Activated CD4-positive, alpha-beta memory T cell treated with anti-CD3 and anti-CD28 coated beads, Interleukin-2, amount 10 ng/mL, durations not matched to agents 7 days and 5 days (primary cell): Measurements from ENCODE around the gene IGFLR1. TPM values are rescaled to one million over a fixed set of nuclear protein-coding genes. Genes with fewer than 3 reads are reported as not detected.

Experiments used
- CTCF ChIA-PET: fragments of 350-600 bp; sonication (Branson Sonifier 250); formaldehyde crosslinking; loops from one replicate; lab custom pipeline; 2021; ENCODE audit warnings: antibody characterized with exemption, inconsistent platforms; lab: Charles Lee
- POLR2A ChIA-PET: fragments of 350-600 bp; sonication (Branson Sonifier 250); formaldehyde crosslinking; loops from one replicate; lab custom pipeline; 2021; ENCODE audit warnings: antibody characterized with exemption; lab: Charles Lee
- DNase-seq: peaks from one replicate; pipeline ENCODE4 v3.0.0-alpha.2; 2020
- H3K27ac Mint-ChIP-seq: one replicate; pipeline ENCODE4 v1.8.0; 2021; ENCODE audit warnings: mild to moderate bottlenecking, mixed read lengths
- H3K27me3 Mint-ChIP-seq: one replicate; pipeline ENCODE4 v1.8.0; 2021; ENCODE audit warnings: mixed read lengths
- H3K36me3 Mint-ChIP-seq: one replicate; pipeline ENCODE4 v1.8.0; 2021; ENCODE audit warnings: low read depth, mixed read lengths
- H3K4me1 Mint-ChIP-seq: one replicate; pipeline ENCODE4 v1.8.0; 2021; ENCODE audit warnings: mixed read lengths
- H3K4me3 Mint-ChIP-seq: one replicate; pipeline ENCODE4 v1.8.0; 2021; ENCODE audit warnings: mild to moderate bottlenecking, mixed read lengths
- H3K9me3 Mint-ChIP-seq: one replicate; pipeline ENCODE4 v1.8.0; 2021; ENCODE audit warnings: mixed read lengths
- total RNA-seq, 2 experiments: library from RNA; stranded (reverse); gene quantifications; one replicate each; pipeline ENCODE4 v1.2.3, GENCODE V29; 2021

Gene IGFLR1
- total RNA-seq, 2 experiments from 2014 or later, result 78.9 to 90.5 TPM

DNA sequence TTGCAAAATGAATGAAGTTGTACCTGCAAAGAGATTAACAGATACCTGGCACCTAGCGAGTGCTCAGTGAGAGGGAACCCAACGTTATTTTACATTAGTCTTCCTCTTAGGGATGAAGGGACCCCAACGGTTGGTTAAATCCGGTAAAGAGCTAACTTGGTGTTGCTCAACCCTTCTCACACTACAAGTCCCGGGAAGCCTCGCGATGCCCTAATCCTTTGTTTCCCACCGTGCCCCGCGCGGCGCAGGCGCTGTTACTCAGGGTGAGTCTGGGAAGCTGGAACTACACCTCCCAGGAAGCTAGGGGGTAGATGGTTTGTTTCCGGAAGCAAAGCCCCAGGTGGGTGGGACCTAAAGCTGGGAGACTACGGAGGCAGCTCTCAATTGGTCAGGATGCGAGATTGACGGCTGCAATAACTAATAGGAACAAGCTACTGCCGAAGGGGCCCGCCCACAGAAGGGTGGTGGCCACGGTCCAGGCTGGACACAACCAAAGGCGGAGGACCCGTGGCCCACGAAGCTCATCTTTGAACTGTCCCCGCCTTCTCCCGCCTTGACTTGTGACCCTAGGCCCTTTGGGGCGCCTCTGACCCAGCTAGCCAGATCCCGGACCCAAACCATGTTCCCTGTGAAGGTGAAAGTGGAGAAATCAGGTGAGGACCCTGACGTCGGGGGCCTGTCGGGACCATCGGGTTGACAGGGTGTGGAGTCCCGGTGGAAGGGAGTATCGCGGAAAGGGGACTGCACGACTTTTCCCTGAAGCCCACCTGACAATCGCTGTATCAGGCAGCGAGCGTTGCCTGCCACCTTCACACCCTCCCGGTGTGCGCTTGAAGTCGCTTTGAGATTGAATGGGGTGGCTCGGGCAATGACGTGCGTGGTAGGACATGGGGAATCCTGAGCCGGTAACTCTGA is 6.1 kb upstream of the IGFLR1 start, which contains the start of gene LIN37:
Gene LIN37 (plus strand): TSS at position 471 of the 915 bp plus-strand sequence. CDS start 149 bp downstream, at position 620.
- peak; percentile 99 for DNase-seq
- ChIA-PET CTCF (interaction anchor here (0.7 to 1.5 kb wide), 11 partner anchors 9 to 183 kb away, joined by 3 to 18 read pairs (median 4); partner anchors contain the start of gene HSPB6), POLR2A (interaction anchor here (0.8 to 5.4 kb wide), 13 partner anchors 8 to 183 kb away, joined by 3 to 46 read pairs (median 5); partner anchors contain the start of genes HSPB6 and NFKBID)
- Mint-ChIP-seq H3K27me3 (no peaks in the 10 kb centered on the region), H3K4me1 (peaks cover 53% of the 10 kb centered on the region), H3K4me3 (peak within 1 kb of the TSS; percentile 97), H3K36me3 (peaks cover 16% of the 10 kb centered on the region), H3K9me3 (no peaks in the 10 kb centered on the region), H3K27ac (peak within 1 kb of the TSS; percentile 90)

DNA sequence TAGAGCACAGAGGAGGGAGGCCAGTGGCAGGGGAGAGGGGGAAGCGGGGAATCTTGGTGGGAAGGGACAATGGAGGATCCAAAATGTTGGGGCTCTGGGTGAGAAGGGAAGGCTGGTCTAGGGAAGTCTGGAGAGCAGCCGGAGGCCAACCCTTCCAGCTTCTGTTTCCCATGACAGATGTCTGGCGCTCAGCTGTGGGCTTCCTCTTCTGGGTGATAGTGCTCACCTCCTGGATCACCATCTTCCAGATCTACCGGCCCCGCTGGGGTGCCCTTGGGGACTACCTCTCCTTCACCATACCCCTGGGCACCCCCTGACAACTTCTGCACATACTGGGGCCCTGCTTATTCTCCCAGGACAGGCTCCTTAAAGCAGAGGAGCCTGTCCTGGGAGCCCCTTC is 4.3 kb upstream of the IGFLR1 start:
- Mint-ChIP-seq H3K4me1 (peaks cover 64% of the 10 kb centered on the region), H3K27me3 (no peaks in the 10 kb centered on the region), H3K27ac (peak overlapping the region; percentile 99), H3K9me3 (no peaks in the 10 kb centered on the region), H3K4me3 (peak overlapping the region; percentile 95), H3K36me3 (peaks cover 21% of the 10 kb centered on the region)
- no peak for DNase-seq
- ChIA-PET POLR2A (interaction anchor here (2.2 to 5.4 kb wide), 4 partner anchors 10 to 44 kb away, joined by 11 to 46 read pairs (median 16); partner anchors contain the start of genes HSPB6 and KMT2B), CTCF (interaction anchor here (0.7 to 1.7 kb wide), 3 partner anchors 16 to 54 kb away, joined by 3 to 4 read pairs (median 3); no protein-coding TSS in a partner anchor)

DNA sequence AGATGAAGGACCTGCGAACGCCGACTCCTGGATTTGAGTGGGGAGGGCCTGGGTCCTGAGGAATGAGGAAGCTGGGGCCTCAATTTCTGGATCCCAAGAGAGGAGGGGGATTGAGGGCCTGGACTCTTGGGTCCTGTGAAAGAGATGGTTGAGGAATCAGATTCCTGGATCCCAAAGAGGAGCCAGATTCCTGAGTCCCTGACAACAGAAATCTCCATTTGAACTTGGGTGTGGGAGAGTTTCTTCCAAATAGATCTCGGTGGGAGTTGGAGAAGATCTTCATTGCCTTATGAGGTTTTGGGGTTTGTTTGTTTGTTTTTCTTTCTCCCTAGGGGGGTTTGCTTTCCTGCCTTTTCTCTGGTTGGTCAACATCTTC is 3.8 kb upstream of the IGFLR1 start:
- Mint-ChIP-seq H3K27ac (peak overlapping the region; percentile 99), H3K9me3 (no peaks in the 10 kb centered on the region), H3K4me3 (peak overlapping the region; percentile 95), H3K27me3 (no peaks in the 10 kb centered on the region), H3K4me1 (peaks cover 64% of the 10 kb centered on the region), H3K36me3 (peaks cover 21% of the 10 kb centered on the region)
- DNase-seq, result no peak
- ChIA-PET POLR2A (interaction anchor here (0.6 to 5.4 kb wide), 8 partner anchors 11 to 600 kb away, joined by 3 to 46 read pairs (median 12); partner anchors contain the start of genes HSPB6 and KMT2B), CTCF (interaction anchor here (0.8 to 2.0 kb wide), 7 partner anchors 27 to 184 kb away, joined by 3 to 10 read pairs (median 4); partner anchors contain the start of gene COX6B1)

DNA sequence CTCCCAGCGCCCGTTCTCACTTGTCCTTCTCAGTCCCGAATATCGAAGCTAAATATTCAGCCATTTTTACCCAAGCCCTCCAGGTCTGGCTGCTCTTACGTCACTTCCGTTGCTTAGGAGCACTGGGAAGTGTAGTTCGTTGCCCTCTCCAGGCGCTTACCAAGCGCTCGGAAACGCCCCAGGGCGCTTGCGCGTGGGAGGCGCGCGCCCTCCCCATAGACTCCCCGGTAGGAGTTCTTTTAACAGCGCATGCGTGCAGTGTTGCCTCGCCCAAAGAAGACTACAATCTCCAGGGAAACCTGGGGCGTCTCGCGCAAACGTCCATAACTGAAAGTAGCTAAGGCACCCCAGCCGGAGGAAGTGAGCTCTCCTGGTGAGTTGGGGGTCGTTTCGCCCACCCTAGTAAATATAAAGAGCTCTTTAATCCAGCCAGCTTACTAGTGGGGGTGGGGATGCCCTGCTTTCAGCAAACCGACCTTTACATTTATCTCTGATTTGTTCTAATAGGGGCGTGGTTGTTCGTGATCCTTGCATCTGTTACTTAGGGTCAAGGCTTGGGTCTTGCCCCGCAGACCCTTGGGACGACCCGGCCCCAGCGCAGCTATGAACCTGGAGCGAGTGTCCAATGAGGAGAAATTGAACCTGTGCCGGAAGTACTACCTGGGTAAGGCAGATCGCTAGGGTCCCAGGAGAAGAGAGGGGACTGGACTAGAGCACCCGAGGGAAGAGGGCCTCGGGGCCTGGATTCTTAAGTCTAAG is 3.3 kb upstream of the IGFLR1 start, which contains the start of the genes PSENEN and U2AF1L4:
Gene PSENEN (plus strand): TSS at position 324 of the 759 bp plus-strand sequence. CDS start 280 bp downstream, at position 604.
Gene U2AF1L4 (minus strand): TSS at position 91 of the 759 bp plus-strand sequence. CDS start 27 bp downstream, at position 64.
- Mint-ChIP-seq H3K27me3 (no peaks in the 10 kb centered on the region), H3K36me3 (peaks cover 21% of the 10 kb centered on the region), H3K4me1 (peaks cover 66% of the 10 kb centered on the region), H3K27ac (peak within 1 kb of the TSS; percentile 99), H3K4me3 (peak within 1 kb of the TSS; percentile 95), H3K9me3 (no peaks in the 10 kb centered on the region)
- ChIA-PET CTCF (interaction anchor here (0.8 to 2.0 kb wide), 9 partner anchors 27 to 604 kb away, joined by 3 to 10 read pairs (median 4); partner anchors contain the start of gene COX6B1), POLR2A (interaction anchor here (0.6 to 5.4 kb wide), 14 partner anchors 7 to 600 kb away, joined by 3 to 46 read pairs (median 8); partner anchors contain the start of genes COX6B1, HSPB6 and KMT2B)
- DNase-seq, result peak; percentile 98

DNA sequence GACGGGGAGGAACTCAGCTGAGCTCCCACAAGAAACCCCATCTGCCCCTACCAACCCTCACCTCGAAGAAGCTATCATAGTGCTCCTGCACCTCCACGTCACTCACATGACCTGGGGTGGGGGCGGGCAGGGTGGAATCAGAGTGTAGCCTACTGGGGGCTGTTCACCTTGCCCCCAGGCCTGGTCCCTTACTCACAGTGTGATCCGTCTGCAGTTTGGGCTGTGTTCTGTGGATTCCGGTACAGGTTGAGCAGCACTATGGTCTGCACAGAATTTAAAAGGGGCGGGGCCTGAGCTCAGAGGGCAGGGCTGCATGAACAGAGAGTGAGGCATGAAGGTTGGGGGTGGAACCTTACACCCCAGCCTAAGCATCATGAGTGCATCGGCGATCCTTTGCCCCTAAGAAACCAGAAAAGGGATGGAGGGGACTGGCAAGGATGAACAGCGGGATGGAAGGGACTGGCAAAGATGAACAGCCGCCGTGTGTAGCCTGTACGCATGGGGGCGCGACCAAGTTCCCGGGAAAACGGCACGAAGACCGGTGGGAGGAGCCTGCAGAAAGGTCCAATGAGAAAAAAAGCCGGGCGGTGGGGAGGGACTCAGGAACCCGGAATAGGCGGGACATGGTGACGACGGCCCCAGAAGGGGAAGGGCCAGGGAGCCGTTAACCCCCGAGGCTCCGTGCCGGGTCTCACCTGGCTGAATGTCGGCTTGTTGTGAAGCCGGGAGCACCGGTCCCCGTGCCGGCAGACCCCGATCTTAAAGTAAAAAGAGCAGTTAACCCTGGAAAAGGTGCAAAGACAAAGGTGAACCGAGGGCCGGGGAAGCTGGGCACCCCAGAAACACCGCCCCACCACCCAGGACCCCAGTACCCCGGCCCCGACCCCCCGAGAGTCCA is 2.4 kb upstream of the IGFLR1 start:
- ChIA-PET CTCF (interaction anchor here (0.5 to 2.0 kb wide), 9 partner anchors 26 to 603 kb away, joined by 3 to 10 read pairs (median 4); partner anchors contain the start of genes COX6B1 and ZBTB32), POLR2A (interaction anchor here (0.9 to 5.4 kb wide), 14 partner anchors 8 to 187 kb away, joined by 3 to 46 read pairs (median 8); partner anchors contain the start of genes COX6B1, HSPB6 and KMT2B)
- H3K9me3 Mint-ChIP-seq, result no peaks in the 10 kb centered on the region
- peaks cover 21% of the 10 kb centered on the region for H3K36me3 Mint-ChIP-seq
- peaks cover 60% of the 10 kb centered on the region for H3K4me1 Mint-ChIP-seq
- no peaks in the 10 kb centered on the region for H3K27me3 Mint-ChIP-seq
- H3K27ac Mint-ChIP-seq, result peak overlapping the region; percentile 99
- peak; percentile 94 for DNase-seq
- peak overlapping the region; percentile 95 for H3K4me3 Mint-ChIP-seq

DNA sequence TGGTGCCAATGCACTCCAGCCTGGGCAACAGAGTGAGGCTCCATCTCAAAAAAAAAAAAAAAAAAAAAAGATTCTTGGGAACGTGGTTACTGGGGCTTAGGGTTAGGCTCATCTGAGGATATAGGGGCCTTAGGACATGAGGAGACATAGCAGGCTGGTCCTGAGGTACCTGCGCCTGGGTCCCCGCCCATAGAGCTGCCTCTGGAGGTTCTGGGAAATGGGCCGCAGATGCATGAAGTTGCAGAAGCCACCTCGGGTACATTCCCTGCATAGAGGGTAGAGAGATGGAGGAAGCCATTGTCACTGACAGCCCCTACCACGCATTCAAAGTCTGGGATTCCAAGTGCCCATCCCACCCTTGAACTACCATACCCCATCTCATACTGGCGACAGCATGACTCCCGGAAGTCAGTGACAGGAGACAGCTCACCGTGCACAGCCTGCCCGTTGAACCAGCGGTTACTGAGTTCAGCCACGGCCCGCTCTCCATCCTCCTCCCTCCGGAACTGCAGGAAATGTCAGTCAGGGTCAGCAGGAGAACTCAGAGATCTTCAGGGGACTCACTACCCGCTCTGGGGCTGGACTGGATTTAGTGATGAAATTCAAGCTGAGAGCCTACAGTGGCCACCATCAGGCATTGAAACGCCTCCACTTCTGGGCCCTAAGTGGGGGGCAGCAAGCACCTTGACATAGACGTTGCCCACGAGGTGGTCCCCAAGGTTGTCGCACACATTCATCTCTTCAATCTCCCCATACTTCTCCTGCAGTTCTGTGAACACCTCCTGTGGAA is 1.6 kb upstream of the IGFLR1 start:
- CTCF ChIA-PET, result interaction anchor here (0.7 to 2.0 kb wide), 4 partner anchors 9 to 187 kb away, joined by 3 to 10 read pairs (median 4); no protein-coding TSS in a partner anchor
- Mint-ChIP-seq H3K4me3 (peak overlapping the region; percentile 95), H3K4me1 (peaks cover 62% of the 10 kb centered on the region), H3K27me3 (no peaks in the 10 kb centered on the region), H3K27ac (peak overlapping the region; percentile 99), H3K9me3 (no peaks in the 10 kb centered on the region), H3K36me3 (peaks cover 23% of the 10 kb centered on the region)
- DNase-seq, result no peak
- POLR2A ChIA-PET, result interaction anchor here (0.9 to 5.4 kb wide), 12 partner anchors 8 to 96 kb away, joined by 3 to 46 read pairs (median 10); partner anchors contain the start of genes COX6B1, HSPB6 and KMT2B

DNA sequence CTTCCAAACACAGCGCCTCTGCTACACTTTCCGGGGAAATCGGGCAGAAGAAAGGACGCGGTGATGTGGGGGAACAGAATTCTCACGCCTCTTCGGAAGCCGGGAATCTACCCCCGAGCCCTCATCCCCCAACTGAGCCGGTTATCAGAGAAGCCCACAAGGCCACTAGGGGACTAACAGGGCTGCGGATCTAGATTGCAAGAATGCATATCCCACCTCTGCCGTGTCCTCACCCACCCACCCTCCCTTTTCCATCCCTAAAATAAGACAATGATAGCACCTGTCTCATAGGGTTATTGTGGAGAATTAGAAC is 1.1 kb downstream of the IGFLR1 start:
- H3K9me3 Mint-ChIP-seq, result no peaks in the 10 kb centered on the region
- peak overlapping the region; percentile 81 for H3K4me3 Mint-ChIP-seq
- no peaks in the 10 kb centered on the region for H3K27me3 Mint-ChIP-seq
- H3K36me3 Mint-ChIP-seq, result peaks cover 39% of the 10 kb centered on the region
- H3K4me1 Mint-ChIP-seq, result peaks cover 53% of the 10 kb centered on the region
- POLR2A ChIA-PET, result interaction anchor here (0.9 to 5.3 kb wide), 12 partner anchors 9 to 190 kb away, joined by 3 to 45 read pairs (median 6); partner anchors contain the start of genes APLP1, COX6B1 and KMT2B
- CTCF ChIA-PET, result interaction anchor here (1.1 to 1.3 kb wide), 4 partner anchors 21 to 79 kb away, joined by 5 to 10 read pairs (median 6); no protein-coding TSS in a partner anchor
- no peak for DNase-seq
- peak overlapping the region; percentile 88 for H3K27ac Mint-ChIP-seq

DNA sequence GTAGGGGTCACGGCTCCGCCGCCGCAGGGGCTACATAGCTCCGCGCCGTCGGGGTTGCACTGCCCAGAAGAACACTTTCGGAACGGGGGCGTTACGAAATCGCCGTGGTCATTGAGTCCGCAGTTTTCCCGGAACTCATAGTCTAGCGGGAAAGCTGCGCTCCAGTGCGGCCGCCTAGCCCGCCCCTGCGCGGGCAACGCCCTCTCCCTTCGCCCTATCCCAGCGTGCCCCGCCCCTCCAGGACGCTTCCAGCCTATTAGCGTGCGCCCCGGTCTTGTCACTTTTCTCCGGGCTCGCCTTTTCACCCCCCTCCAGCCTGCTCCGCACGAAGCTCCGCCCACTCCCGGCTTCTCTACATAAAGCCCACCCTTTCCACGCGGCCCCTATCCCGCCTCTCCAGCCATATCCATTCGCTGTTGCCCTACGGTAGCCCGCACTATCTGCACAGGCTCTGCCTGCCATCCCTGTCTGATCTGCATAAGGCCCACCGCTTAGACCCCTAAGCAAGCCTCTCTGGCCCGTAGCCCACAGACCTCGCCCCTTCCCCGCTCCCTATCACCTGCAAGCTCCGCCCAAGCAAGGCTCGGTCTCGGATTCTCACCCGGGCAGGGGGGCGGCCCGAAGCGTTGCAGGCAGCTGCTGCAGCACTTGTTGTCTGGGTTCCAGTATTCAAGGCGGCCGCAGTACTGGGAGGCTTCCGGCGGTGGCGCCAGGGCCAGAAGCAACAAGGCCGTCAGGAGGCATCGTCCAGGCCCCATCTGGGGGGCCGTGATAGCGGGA is 1.6 kb downstream of the IGFLR1 start:
- peak; percentile 97 for DNase-seq
- H3K4me1 Mint-ChIP-seq, result peaks cover 49% of the 10 kb centered on the region
- H3K9me3 Mint-ChIP-seq, result no peaks in the 10 kb centered on the region
- H3K4me3 Mint-ChIP-seq, result peak overlapping the region; percentile 81
- peaks cover 40% of the 10 kb centered on the region for H3K36me3 Mint-ChIP-seq
- ChIA-PET POLR2A (interaction anchor here (0.6 to 5.3 kb wide), 17 partner anchors 8 to 578 kb away, joined by 3 to 45 read pairs (median 5); partner anchors contain the start of genes APLP1, COX6B1 and KMT2B), CTCF (interaction anchor here (0.8 to 1.3 kb wide), 6 partner anchors 16 to 79 kb away, joined by 3 to 10 read pairs (median 5); partner anchors contain the start of gene HSPB6)
- H3K27me3 Mint-ChIP-seq, result no peaks in the 10 kb centered on the region
- peak overlapping the region; percentile 88 for H3K27ac Mint-ChIP-seq

DNA sequence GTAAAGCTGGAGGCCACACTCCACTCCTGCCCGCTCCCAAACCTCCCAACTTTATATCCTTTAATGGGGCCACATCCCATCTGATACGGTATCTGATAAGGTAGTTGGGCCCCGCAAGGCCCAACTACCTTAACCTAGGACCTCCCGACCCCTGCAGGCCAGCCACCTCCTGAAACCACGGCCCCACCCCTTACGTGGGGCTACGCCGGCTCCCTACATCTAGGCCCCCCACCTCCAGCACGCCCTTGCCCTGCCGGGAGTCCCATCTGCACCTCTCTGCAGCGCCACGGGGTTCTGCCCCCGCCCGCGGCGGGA is 2.2 kb downstream of the IGFLR1 start:
- Mint-ChIP-seq H3K36me3 (peaks cover 39% of the 10 kb centered on the region), H3K27me3 (no peaks in the 10 kb centered on the region), H3K4me3 (peak overlapping the region; percentile 81), H3K27ac (no peak overlapping the region), H3K9me3 (no peaks in the 10 kb centered on the region), H3K4me1 (peaks cover 48% of the 10 kb centered on the region)
- DNase-seq, result no peak
- POLR2A ChIA-PET, result interaction anchor here (0.6 to 5.3 kb wide), 13 partner anchors 8 to 578 kb away, joined by 3 to 45 read pairs (median 5); partner anchors contain the start of genes COX6B1 and KMT2B
- CTCF ChIA-PET, result interaction anchor here (0.8 to 1.3 kb wide), 6 partner anchors 17 to 80 kb away, joined by 3 to 10 read pairs (median 5); partner anchors contain the start of gene HSPB6
